Skeletal muscle cell (primary cell): ENCODE results near the gene CLSTN3.
A peak's percentile ranks its signal among the peaks of the same experiment; 100 is the strongest.
"Not testable (repeated sequence)": the region's sequence is repeated elsewhere in the genome, so short reads cannot be mapped to it uniquely, and the experiment has no call there.

Experiments used
- DNase-seq: peaks from one replicate; pipeline ENCODE4 v3.0.0-alpha.2; 2010; ENCODE audit warnings: low read depth
- H3K4me3 ChIP-seq: 2 replicates; pipeline ENCODE4 v1.5.1; 2011; ENCODE audit warnings: low read depth, mild to moderate bottlenecking, control low read depth, low read length, moderate library complexity

Gene CLSTN3

GRCh38 chr12:7169951-7170350 lies 39.8 kb downstream of the CLSTN3 start:
- H3K4me3 ChIP-seq: no peak overlapping the region
- no peak for DNase-seq

GRCh38 chr12:7171854-7172253 lies 41.7 kb downstream of the CLSTN3 start:
- no peak for DNase-seq
- H3K4me3 ChIP-seq: no peak overlapping the region

DNA sequence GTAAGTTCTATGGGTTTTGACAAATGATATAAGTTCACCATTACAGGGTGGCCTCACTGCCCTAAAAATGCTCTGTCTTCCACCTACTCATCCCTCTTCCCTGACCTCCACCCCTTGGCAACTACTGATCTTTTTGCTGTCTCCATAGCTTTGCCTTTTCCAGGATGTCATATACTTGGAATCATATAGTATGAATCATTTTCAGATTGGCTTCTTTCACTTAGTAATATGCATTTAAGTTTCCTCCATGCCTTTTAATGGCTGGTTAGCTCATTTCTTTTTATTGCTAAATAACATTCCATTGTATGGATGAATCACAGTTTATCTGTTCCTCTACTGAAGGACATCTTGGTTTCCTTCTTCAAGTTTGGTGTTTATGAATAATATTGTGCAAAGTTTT lies 45.3 kb downstream of the CLSTN3 start:
- peak; percentile 39 for DNase-seq
- no peak overlapping the region for H3K4me3 ChIP-seq

- no peak overlapping the region for H3K4me3 ChIP-seq
- no peak for DNase-seq
Observed at GRCh38 chr12:7176595-7176994, 46.4 kb downstream of the CLSTN3 start.

GRCh38 chr12:7178481-7178880 lies 48.3 kb downstream of the CLSTN3 start:
- H3K4me3 ChIP-seq: no peak overlapping the region

GRCh38 chr12:7180685-7181084 lies 50.5 kb downstream of the CLSTN3 start:
- no peak overlapping the region for H3K4me3 ChIP-seq
- DNase-seq: no peak

More at GRCh38 chr12:7178481-7178880, 48.3 kb downstream of the CLSTN3 start:
- DNase-seq: no peak

GRCh38 chr12:7186058-7186457 lies 55.9 kb downstream of the CLSTN3 start:
- not testable (repeated sequence) for H3K4me3 ChIP-seq, DNase-seq

DNA sequence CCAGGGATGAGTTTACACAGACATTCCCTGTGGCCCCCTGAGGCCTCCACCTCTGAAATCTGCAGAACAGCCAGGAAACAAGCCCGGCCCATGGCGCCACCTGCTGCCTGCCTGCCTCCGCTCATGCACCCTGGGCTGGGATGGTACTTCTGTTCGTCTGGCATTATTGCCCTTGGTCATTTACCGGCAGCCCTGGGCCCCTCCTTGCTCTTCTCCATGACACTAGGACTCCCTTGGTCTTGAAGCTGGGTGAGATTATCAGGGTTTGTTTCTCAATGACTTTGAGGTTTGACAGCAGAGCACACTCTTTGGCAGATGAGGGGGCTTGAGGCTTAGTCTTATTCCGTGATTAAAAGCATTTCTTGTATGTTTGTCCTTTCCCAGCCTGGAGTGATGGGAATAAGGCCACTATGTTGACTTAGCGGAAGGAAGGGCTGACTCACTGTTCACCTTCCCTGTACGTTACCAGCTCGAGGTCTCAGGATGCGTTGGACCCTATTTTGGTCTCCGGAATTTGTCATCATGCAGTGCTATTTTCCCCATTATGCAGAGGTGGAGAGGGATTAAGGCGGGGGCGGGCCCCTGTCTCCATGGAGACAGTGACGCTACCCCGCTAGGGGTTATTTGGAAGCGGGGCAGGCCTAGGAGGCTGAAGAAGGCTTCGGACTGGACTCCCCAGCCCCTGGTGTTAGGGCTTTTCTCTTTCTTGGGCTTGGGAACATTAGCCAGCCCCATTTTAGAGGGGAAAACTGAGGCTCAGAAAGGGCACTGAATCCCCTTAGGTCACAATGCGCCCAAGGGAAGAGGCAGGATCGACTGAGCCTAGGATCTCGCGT lies 58.6 kb downstream of the CLSTN3 start:
- DNase-seq: peak; percentile 28
- H3K4me3 ChIP-seq: peak overlapping the region; percentile 64

GRCh38 chr12:7189398-7190267 lies 59.5 kb downstream of the CLSTN3 start, which contains the start of gene PEX5:
Gene PEX5 (plus strand): TSS chr12:7189686. CDS start chr12:7190378, 692 bp downstream.
- H3K4me3 ChIP-seq: peak within 1 kb of the TSS; percentile 64
- peak; percentile 76 for DNase-seq

- DNase-seq: no peak
- peak overlapping the region; percentile 64 for H3K4me3 ChIP-seq
Observed at GRCh38 chr12:7190268-7191055, 60.3 kb downstream of the CLSTN3 start.

DNA sequence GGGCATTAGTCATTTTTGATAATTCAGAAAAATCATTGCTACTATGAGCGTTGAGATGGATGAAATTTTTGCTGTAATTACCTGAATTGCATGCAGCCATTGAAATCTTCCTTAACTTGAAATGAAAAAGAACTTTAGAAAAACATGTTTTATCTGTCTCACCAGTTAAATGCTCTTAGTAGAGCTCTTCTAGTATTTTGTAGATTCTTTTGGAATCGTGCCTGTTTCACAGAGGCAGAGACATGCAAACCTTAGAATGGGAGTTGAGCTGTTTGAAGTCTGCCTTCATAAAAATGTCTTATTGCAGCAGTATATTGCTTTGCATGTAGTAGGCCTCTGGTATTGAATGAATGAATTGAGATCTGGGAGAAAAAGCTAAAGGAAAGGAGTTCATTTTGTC lies 63.5 kb downstream of the CLSTN3 start:
- no peak overlapping the region for H3K4me3 ChIP-seq
- no peak for DNase-seq

GRCh38 chr12:7197841-7198240 lies 67.7 kb downstream of the CLSTN3 start:
- no peak overlapping the region for H3K4me3 ChIP-seq
- no peak for DNase-seq

DNA sequence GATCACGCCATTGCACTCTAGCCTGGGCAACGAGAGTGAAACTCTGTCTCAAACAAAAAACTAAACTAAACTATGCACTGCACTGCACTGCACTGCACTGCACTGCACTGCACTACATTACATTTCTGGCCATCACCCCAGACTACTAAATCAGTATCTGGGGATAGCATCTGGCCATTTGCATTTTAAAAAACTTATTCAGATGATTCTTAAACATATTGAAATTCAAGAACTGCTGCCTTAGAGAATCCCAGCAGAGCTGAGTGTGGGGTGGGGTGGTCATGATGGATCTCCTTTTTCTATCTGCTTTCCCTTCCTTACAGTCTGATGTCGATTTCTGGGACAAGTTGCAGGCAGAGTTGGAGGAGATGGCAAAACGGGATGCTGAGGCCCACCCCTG lies 72.9 kb downstream of the CLSTN3 start:
- H3K4me3 ChIP-seq: no peak overlapping the region
- no peak for DNase-seq

DNA sequence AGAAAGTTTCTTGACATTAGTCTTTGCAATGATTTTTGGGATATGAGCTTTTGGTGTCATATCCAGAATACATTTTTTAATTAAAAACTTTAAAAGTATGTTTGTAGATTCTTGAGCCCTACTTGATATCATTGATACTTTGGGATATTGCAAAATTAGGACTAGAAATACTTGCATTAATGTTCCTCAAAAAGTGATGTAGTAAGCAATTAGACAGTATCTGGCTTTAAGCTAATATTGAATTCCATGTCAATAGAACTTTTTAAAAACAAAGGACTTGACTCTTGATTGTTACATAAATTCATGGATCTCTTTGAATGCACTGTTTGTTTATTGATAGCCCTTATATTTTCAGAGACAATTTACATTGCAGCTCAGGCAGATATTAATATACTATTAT lies 74.9 kb downstream of the CLSTN3 start:
- H3K4me3 ChIP-seq: no peak overlapping the region
- no peak for DNase-seq

DNA sequence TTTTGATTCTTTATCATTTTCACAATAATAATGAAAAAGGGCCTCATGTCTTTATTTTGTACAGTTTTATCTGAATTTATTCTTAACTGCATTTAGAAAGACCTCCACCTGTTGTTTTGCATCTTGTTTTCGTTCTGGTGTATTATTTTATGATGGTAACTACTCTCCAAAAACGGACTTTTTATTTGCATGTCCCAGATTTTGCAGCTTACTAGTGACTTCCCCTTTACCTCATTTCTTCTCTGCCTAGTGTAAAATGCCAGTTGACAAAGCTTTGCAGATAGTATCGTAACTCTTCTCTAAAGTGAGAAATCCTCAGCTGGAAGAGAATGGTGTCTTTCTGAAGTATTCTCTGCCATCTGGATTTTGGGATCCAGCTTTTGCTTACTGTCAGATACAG lies 76.5 kb downstream of the CLSTN3 start:
- no peak for DNase-seq
- no peak overlapping the region for H3K4me3 ChIP-seq

DNA sequence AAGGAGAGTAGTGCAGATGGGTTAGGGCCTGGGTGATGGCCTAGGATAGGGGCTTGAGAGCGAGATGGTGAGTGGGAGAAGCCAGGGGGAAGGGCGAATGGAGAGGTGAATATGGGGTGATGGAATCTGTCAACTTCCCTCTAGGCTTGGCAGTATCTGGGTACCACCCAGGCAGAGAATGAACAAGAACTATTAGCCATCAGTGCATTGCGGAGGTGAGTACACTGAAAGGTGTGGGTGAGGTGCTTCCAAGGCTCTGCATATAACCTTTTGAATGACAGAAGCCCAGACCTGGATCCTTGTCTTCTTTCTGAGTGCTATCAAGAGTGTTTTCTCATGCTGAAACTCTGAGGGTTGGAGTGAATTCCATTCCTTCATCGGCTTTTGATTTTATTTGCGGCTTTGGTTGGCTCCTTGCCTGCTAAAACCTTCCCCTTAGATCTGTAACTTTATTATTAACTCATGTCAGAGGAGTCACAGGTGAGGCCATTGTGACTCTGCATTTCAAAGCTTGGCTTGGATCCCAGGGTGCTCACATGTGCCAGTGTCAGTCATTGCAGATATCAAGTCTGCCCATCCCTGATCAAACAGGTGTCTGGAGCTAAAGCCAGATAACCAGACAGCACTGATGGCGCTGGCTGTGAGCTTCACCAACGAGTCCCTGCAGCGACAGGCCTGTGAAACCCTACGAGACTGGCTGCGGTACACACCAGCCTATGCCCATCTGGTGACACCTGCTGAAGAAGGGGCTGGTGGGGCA lies 77.9 kb downstream of the CLSTN3 start:
- H3K4me3 ChIP-seq: no peak overlapping the region
- no peak for DNase-seq
